Naive thymus-derived CD4-positive, alpha-beta T cell (primary cell): ENCODE data around the gene MDM2. TPM values are rescaled to one million over a fixed set of nuclear protein-coding genes. Genes with fewer than 3 reads are reported as not detected.

Source experiments
- ATAC-seq: fragments of 150-1000 bp; cut with Tn5 transposase; 2 replicates; pipeline ENCODE4 v1.10.0; 2021; ENCODE audit warnings: mild to moderate bottlenecking, moderate library complexity
- CTCF ChIA-PET: fragments of 350-600 bp; sonication (Branson Sonifier 250); formaldehyde crosslinking; loops from one replicate; lab custom pipeline; 2021; ENCODE audit warnings: antibody characterized with exemption; lab: Charles Lee
- POLR2A ChIA-PET: fragments of 350-600 bp; sonication (Branson Sonifier 250); formaldehyde crosslinking; loops from one replicate; lab custom pipeline; 2021; ENCODE audit warnings: antibody characterized with exemption, inconsistent platforms; lab: Charles Lee
- DNase-seq, 9 donors: peaks; one replicate each; pipeline versions ENCODE4 v3.0.0 to v3.0.0-alpha.2; 2020 to 2022; ENCODE audit warnings: mixed read lengths in 1 of 9
- H3K27ac ChIP-seq: one replicate; pipeline ENCODE4 v1.7.0; 2013; ENCODE audit warnings: mild to moderate bottlenecking, low read depth, low read length, moderate library complexity
- H3K27me3 ChIP-seq, 2 donors: one replicate each; pipeline ENCODE4 v1.7.0; 2013; ENCODE audit warnings: low read length in 2 of 2, mild to moderate bottlenecking in 2 of 2, moderate library complexity in 2 of 2; ENCODE audit not compliant: control insufficient read depth in 2 of 2, insufficient read depth in 2 of 2
- H3K36me3 ChIP-seq, 3 experiments: 1 replicate in 2 of 3; 2 replicates in 1 of 3; pipeline ENCODE4 v1.7.0; 2013; ENCODE audit warnings: low read length in 3 of 3, mild to moderate bottlenecking in 3 of 3, moderate library complexity in 1 of 3; ENCODE audit not compliant: insufficient read depth in 3 of 3, control insufficient read depth in 2 of 3
- H3K4me1 ChIP-seq, 2 donors: one replicate each; pipeline ENCODE4 v1.7.0; 2013; ENCODE audit warnings: low read length in 2 of 2, mild to moderate bottlenecking in 2 of 2, moderate library complexity in 1 of 2; ENCODE audit not compliant: control insufficient read depth in 2 of 2, insufficient read depth in 2 of 2
- H3K4me3 ChIP-seq: 2 replicates; pipeline ENCODE4 v1.7.0; 2013; ENCODE audit warnings: mild to moderate bottlenecking, low read length
- H3K9me3 ChIP-seq, 3 experiments: 1 replicate in 2 of 3; 2 replicates in 1 of 3; pipeline ENCODE4 v1.7.0; 2013; ENCODE audit warnings: low read length in 3 of 3; ENCODE audit not compliant: control insufficient read depth in 2 of 3
- H3K27ac Mint-ChIP-seq, 9 donors: one replicate each; pipeline ENCODE4 v1.8.0; 2020 to 2022; ENCODE audit warnings: mixed read lengths in 9 of 9, mild to moderate bottlenecking in 8 of 9, moderate library complexity in 5 of 9, inconsistent platforms in 2 of 9
- H3K27me3 Mint-ChIP-seq, 5 donors: one replicate each; pipeline ENCODE4 v1.8.0; 2021 to 2022; ENCODE audit warnings: mixed read lengths in 5 of 5, mild to moderate bottlenecking in 1 of 5
- H3K36me3 Mint-ChIP-seq, 5 donors: one replicate each; pipeline ENCODE4 v1.8.0; 2020 to 2022; ENCODE audit warnings: mixed read lengths in 5 of 5, mild to moderate bottlenecking in 3 of 5, inconsistent platforms in 1 of 5
- H3K4me1 Mint-ChIP-seq, 7 donors: one replicate each; pipeline ENCODE4 v1.8.0; 2020 to 2022; ENCODE audit warnings: mixed read lengths in 7 of 7, mild to moderate bottlenecking in 3 of 7, inconsistent platforms in 1 of 7
- H3K4me3 Mint-ChIP-seq, 10 donors: one replicate each; pipeline ENCODE4 v1.8.0; 2020 to 2022; ENCODE audit warnings: mild to moderate bottlenecking in 10 of 10, mixed read lengths in 10 of 10, moderate library complexity in 6 of 10, inconsistent platforms in 2 of 10
- H3K9me3 Mint-ChIP-seq, 11 donors: one replicate each; pipeline ENCODE4 v1.8.0; 2020 to 2022; ENCODE audit warnings: mixed read lengths in 11 of 11, mild to moderate bottlenecking in 4 of 11, inconsistent platforms in 1 of 11, moderate library complexity in 1 of 11
- intact Hi-C, 2 donors: fragments of 100-400 bp; cut with micrococcal nuclease; formaldehyde crosslinking; loops; one replicate each; pipeline ENCODE4 v1.15.1; 2023
- polyA plus RNA-seq, 2 donors: library from polyadenylated mRNA; unstranded; fragments of 300-500 nt; fragmentation: Illumina TruSeq; gene quantifications; one replicate each; pipeline ENCODE4 v1.2.3, GENCODE V29; 2021
- total RNA-seq, 6 experiments: library from RNA in 5 of 6; stranded (reverse) in 5 of 6; gene quantifications; 1 replicate in 5 of 6; 2 replicates in 1 of 6; pipeline ENCODE4 v1.2.3 and lab custom pipeline; 2021 to 2026

The MDM2 gene
- total and polyA plus RNA-seq, 7 experiments from 2014 or later: 14.5 to 271 (median 79.8) TPM

- CTCF ChIA-PET: interaction anchor here (0.7 kb wide), 1 partner anchor 373 kb away, joined by 3 read pairs; no protein-coding TSS in a partner anchor
- POLR2A ChIA-PET: no interaction called here
- H3K9me3 Mint-ChIP-seq: no peaks in the 10 kb centered on the region
These were observed 18.7 kb upstream of the MDM2 start for GRCh38 chr12:68789144-68789878.

GRCh38 chr12:68790081-68790951 is 17.7 kb upstream of the MDM2 start:
- H3K4me3 ChIP-seq: no peak overlapping the region
- no peaks in the 10 kb centered on the region for H3K36me3 ChIP-seq
- DNase-seq: no peak
- CTCF ChIA-PET: interaction anchor here (0.7 kb wide), 1 partner anchor 374 kb away, joined by 3 read pairs; no protein-coding TSS in a partner anchor
- intact Hi-C loops: loop anchor here in 1 of 2 donors (5.0 kb wide), 1 partner anchor 43 kb away; the partner anchor contains the start of gene SLC35E3
- no peaks in the 10 kb centered on the region for H3K9me3 Mint-ChIP-seq
- H3K36me3 Mint-ChIP-seq: no peaks in the 10 kb centered on the region
- no peaks in the 10 kb centered on the region for H3K4me1 ChIP-seq
- H3K4me1 Mint-ChIP-seq: peaks cover 0 to 7% (median 0%) of the 10 kb centered on the region in 7 donors
- no peak overlapping the region for H3K27ac Mint-ChIP-seq
- no peak for ATAC-seq
- H3K27me3 ChIP-seq: no peaks in the 10 kb centered on the region
- no peaks in the 10 kb centered on the region for H3K27me3 Mint-ChIP-seq
- POLR2A ChIA-PET: no interaction called here
- no peak overlapping the region for H3K4me3 Mint-ChIP-seq
- H3K27ac ChIP-seq: no peak overlapping the region
- no peaks in the 10 kb centered on the region for H3K9me3 ChIP-seq

More at GRCh38 chr12:68789144-68789878, 18.7 kb upstream of the MDM2 start:
- Mint-ChIP-seq H3K4me3 (no peak overlapping the region), H3K4me1 (peaks cover 0 to 7% (median 0%) of the 10 kb centered on the region in 7 donors), H3K36me3 (no peaks in the 10 kb centered on the region), H3K27ac (peak overlapping the region in 2 of 9 donors; percentile 46 to 49), H3K27me3 (no peaks in the 10 kb centered on the region)
- H3K4me1 ChIP-seq: no peaks in the 10 kb centered on the region
- H3K27me3 ChIP-seq: no peaks in the 10 kb centered on the region
- intact Hi-C loops: no loop called here
- H3K4me3 ChIP-seq: no peak overlapping the region
- no peaks in the 10 kb centered on the region for H3K36me3 ChIP-seq
- no peaks in the 10 kb centered on the region for H3K9me3 ChIP-seq
- DNase-seq (no peak), ATAC-seq (no peak)
- no peak overlapping the region for H3K27ac ChIP-seq

- Histone ChIP-seq H3K36me3 (no peaks in the 10 kb centered on the region), H3K4me3 (no peak overlapping the region), H3K27me3 (no peaks in the 10 kb centered on the region), H3K4me1 (no peaks in the 10 kb centered on the region), H3K9me3 (no peaks in the 10 kb centered on the region), H3K27ac (no peak overlapping the region)
- POLR2A ChIA-PET: no interaction called here
- CTCF ChIA-PET: no interaction called here
- H3K27ac Mint-ChIP-seq: no peak overlapping the region
- H3K4me1 Mint-ChIP-seq: peaks cover 0 to 7% (median 0%) of the 10 kb centered on the region in 7 donors
- H3K9me3 Mint-ChIP-seq: no peaks in the 10 kb centered on the region
- H3K27me3 Mint-ChIP-seq: no peaks in the 10 kb centered on the region
- H3K4me3 Mint-ChIP-seq: no peak overlapping the region
- no peak for DNase-seq
- no peak for ATAC-seq
- intact Hi-C loops: loop anchor here in 1 of 2 donors (5.0 kb wide), 1 partner anchor 44 kb away; the partner anchor contains the start of gene SLC35E3
- no peaks in the 10 kb centered on the region for H3K36me3 Mint-ChIP-seq
These were observed 17.1 kb upstream of the MDM2 start for GRCh38 chr12:68790952-68791234.

GRCh38 chr12:68791897-68792481 is 16.0 kb upstream of the MDM2 start:
- CTCF ChIA-PET: no interaction called here
- no peaks in the 10 kb centered on the region for H3K36me3 Mint-ChIP-seq
- H3K4me1 ChIP-seq: no peaks in the 10 kb centered on the region
- no peaks in the 10 kb centered on the region for H3K9me3 ChIP-seq
- POLR2A ChIA-PET: no interaction called here
- no peaks in the 10 kb centered on the region for H3K27me3 ChIP-seq
- no peak for ATAC-seq
- no peak overlapping the region for H3K4me3 ChIP-seq
- no peak for DNase-seq
- peaks cover 0 to 7% (median 0%) of the 10 kb centered on the region in 7 donors for H3K4me1 Mint-ChIP-seq
- no peak overlapping the region for H3K4me3 Mint-ChIP-seq
- no peaks in the 10 kb centered on the region for H3K36me3 ChIP-seq
- H3K27me3 Mint-ChIP-seq: no peaks in the 10 kb centered on the region
- no peak overlapping the region for H3K27ac ChIP-seq
- H3K27ac Mint-ChIP-seq: no peak overlapping the region
- intact Hi-C loops: loop anchor here in 1 of 2 donors (5.0 kb wide), 1 partner anchor 45 kb away; the partner anchor contains the start of gene SLC35E3
- no peaks in the 10 kb centered on the region for H3K9me3 Mint-ChIP-seq

- ChIA-PET CTCF (no interaction called here), POLR2A (interaction anchor here (0.7 kb wide), 1 partner anchor 15 kb away, joined by 3 read pairs; the partner anchor contains the start of gene MDM2)
- Mint-ChIP-seq H3K4me3 (no peak overlapping the region), H3K27ac (no peak overlapping the region), H3K36me3 (no peaks in the 10 kb centered on the region), H3K9me3 (no peaks in the 10 kb centered on the region), H3K4me1 (peaks cover 0 to 4% (median 0%) of the 10 kb centered on the region in 7 donors), H3K27me3 (no peaks in the 10 kb centered on the region)
- H3K4me1 ChIP-seq: no peaks in the 10 kb centered on the region
- no peaks in the 10 kb centered on the region for H3K27me3 ChIP-seq
- peak; percentile 93 for ATAC-seq
- no peak overlapping the region for H3K27ac ChIP-seq
- H3K4me3 ChIP-seq: no peak overlapping the region
- DNase-seq: peak in 6 of 9 donors; percentile 33 to 54 (median 41)
- H3K9me3 ChIP-seq: no peaks in the 10 kb centered on the region
- intact Hi-C loops: loop anchor here in 1 of 2 donors (5.0 kb wide), 1 partner anchor 46 kb away; the partner anchor contains the start of gene SLC35E3
- no peaks in the 10 kb centered on the region for H3K36me3 ChIP-seq
These were observed 15.0 kb upstream of the MDM2 start for GRCh38 chr12:68792952-68793351.

- ATAC-seq: no peak
- no peak overlapping the region for H3K27ac ChIP-seq
- CTCF ChIA-PET: no interaction called here
- H3K9me3 ChIP-seq: no peaks in the 10 kb centered on the region
- intact Hi-C loops: loop anchor here in 1 of 2 donors (5.0 kb wide), 1 partner anchor 46 kb away; the partner anchor contains the start of gene SLC35E3
- H3K9me3 Mint-ChIP-seq: no peaks in the 10 kb centered on the region
- no peaks in the 10 kb centered on the region for H3K27me3 ChIP-seq
- POLR2A ChIA-PET: interaction anchor here (0.7 kb wide), 1 partner anchor 14 kb away, joined by 3 read pairs; the partner anchor contains the start of gene MDM2
- no peak overlapping the region for H3K4me3 ChIP-seq
- no peak overlapping the region for H3K27ac Mint-ChIP-seq
- H3K36me3 ChIP-seq: no peaks in the 10 kb centered on the region
- no peak overlapping the region for H3K4me3 Mint-ChIP-seq
- no peak for DNase-seq
- H3K4me1 Mint-ChIP-seq: peaks cover 0 to 4% (median 0%) of the 10 kb centered on the region in 7 donors
- no peaks in the 10 kb centered on the region for H3K27me3 Mint-ChIP-seq
- no peaks in the 10 kb centered on the region for H3K4me1 ChIP-seq
- no peaks in the 10 kb centered on the region for H3K36me3 Mint-ChIP-seq
These were observed 14.5 kb upstream of the MDM2 start for GRCh38 chr12:68793436-68793835.
